ENCODE measurements around the gene FOXF1. TPM values are rescaled to one million over a fixed set of nuclear protein-coding genes. Genes with fewer than 3 reads are reported as not detected.

Gene FOXF1
- total and polyA plus RNA-seq, 12 donors: 0.08 to 0.38 (median 0.22) TPM; not detected in 2

- H3K36me3 ChIP-seq: peaks cover 0 to 100% (median 19%) of the 10 kb centered on the region in 9 donors
- TF ChIP-seq CTCF (IDR thresholded peaks at IDR 0.05): no peak
- intact Hi-C loops (cut with DNase I): no loop called here
- ATAC-seq: peak in 5 of 8 donors; percentile 11 to 41 (median 20)
- H3K27ac ChIP-seq: no peak overlapping the region
- WGBS, 2 donors: 60 to 61% methylated on average over 19 of the region's 19 CpGs
- H3K27me3 ChIP-seq: no peaks in the 10 kb centered on the region
- peak overlapping the region in 1 of 10 donors; percentile 2 for H3K4me3 ChIP-seq
- no peaks in the 10 kb centered on the region for H3K9me3 ChIP-seq
- DNase-seq: no peak
- H3K4me1 ChIP-seq: peaks cover 0 to 20% (median 5%) of the 10 kb centered on the region in 9 donors
These were observed 35.8 kb downstream of the FOXF1 start for GRCh38 chr16:86545954-86546637.

DNA sequence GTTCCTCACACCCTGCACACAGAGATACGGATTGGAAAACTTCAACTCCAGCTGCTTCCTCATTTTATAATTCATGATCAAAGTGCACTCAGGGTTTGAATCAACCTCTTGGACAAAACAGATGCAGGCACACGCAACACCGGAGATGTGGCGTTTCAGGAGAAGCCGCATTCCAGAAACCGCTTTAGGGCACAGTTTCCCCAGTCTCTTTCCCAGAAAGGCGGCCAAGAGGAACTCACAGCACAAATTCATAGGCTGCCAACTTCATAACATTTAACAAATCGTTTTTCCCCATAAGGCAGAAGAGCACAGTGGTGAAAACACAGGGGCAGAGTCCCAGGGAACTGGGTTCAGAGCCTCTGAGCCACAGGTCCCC is 36.3 kb downstream of the FOXF1 start:
- H3K36me3 ChIP-seq: peaks cover 0 to 100% (median 15%) of the 10 kb centered on the region in 9 donors
- ATAC-seq: peak in 1 of 8 donors; percentile 15
- no peak for DNase-seq
- no peak for TF ChIP-seq CTCF (IDR thresholded peaks at IDR 0.05)
- H3K4me1 ChIP-seq: peaks cover 0 to 20% (median 5%) of the 10 kb centered on the region in 9 donors
- WGBS, 2 donors: 64 to 75% methylated on average over 8 of the region's 8 CpGs
- no peaks in the 10 kb centered on the region for H3K27me3 ChIP-seq
- no peak overlapping the region for H3K27ac ChIP-seq
- H3K4me3 ChIP-seq: peak overlapping the region in 1 of 10 donors; percentile 2
- intact Hi-C loops (cut with DNase I): no loop called here
- no peaks in the 10 kb centered on the region for H3K9me3 ChIP-seq

DNA sequence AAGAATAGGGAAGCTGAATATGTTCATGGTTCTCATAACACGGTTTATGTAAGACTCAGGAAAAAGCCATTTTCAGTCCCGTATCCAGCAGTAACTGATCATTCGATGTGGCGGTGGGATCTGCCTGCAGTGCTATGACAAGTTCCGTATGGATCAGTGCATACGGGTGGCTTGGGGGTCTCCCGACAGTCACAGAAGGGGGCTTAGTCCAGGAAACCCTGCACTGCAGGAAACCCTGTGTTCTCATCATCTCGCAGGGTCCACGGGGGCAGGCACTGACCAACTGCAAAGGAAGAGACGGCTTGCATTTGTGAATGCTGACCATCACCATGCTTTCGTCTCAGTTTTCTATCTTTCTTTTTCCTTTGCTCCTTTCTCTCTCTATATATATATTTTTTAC is 37.0 kb downstream of the FOXF1 start:
- Histone ChIP-seq H3K9me3 (no peaks in the 10 kb centered on the region), H3K4me3 (no peak overlapping the region), H3K4me1 (peaks cover 0 to 20% (median 5%) of the 10 kb centered on the region in 9 donors), H3K27me3 (no peaks in the 10 kb centered on the region), H3K27ac (no peak overlapping the region), H3K36me3 (peaks cover 0 to 100% (median 8%) of the 10 kb centered on the region in 9 donors)
- intact Hi-C loops (cut with DNase I): no loop called here
- ATAC-seq (no peak), DNase-seq (no peak)
- no peak for TF ChIP-seq CTCF (IDR thresholded peaks at IDR 0.05)
- WGBS, 2 donors: 95% methylated on average over 11 of the region's 11 CpGs

DNA sequence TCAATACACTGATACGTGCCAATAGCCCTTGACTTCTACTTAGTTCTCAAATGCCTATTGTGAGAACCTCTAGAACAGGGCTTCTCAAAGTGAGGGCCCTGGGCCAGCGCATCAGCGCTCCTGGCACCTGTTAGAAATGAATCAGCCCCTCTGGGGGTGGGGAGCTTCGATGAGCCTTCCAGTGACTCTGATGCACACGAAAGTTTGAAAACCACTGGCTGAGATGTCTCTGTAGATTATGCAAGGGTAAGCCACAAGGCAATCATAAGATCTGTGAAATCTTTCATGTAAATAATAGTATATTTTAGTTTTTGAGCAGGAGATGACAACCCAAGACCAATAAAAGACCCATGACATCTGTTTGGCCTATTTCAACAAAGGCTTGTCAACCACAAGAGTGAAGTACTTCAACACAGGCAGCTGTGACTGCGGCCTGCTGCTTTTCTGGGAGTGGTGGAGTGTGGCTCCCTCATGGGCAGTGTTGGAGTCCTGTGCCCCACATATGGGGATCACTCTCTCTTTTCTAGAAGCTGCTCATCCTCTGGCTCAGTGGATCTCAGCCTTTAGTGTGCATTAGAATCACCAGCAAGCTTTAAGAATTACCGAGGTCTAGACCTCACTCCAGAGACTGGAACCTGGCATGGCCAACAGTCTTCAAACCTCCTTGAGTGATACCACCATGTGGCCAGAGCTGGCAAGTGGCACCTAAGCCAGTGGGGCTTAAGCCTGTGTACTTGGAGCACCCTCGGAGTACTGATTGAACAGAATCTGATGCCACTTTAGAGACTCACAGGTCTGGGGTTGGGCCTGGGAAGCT is 39.0 kb downstream of the FOXF1 start:
- intact Hi-C loops (cut with DNase I): no loop called here
- Histone ChIP-seq H3K4me3 (no peak overlapping the region), H3K27me3 (no peaks in the 10 kb centered on the region), H3K36me3 (peaks cover 0 to 80% (median 8%) of the 10 kb centered on the region in 9 donors), H3K4me1 (peaks cover 0 to 31% (median 6%) of the 10 kb centered on the region in 9 donors), H3K27ac (no peak overlapping the region), H3K9me3 (no peaks in the 10 kb centered on the region)
- ATAC-seq: no peak
- DNase-seq: no peak
- WGBS, 2 donors: 80 to 90% methylated on average over 8 of the region's 8 CpGs
- no peak for TF ChIP-seq CTCF (IDR thresholded peaks at IDR 0.05)
